Karpas-422 (cell line): ENCODE measurements around the gene EGLN2. TPM values are rescaled to one million over a fixed set of nuclear protein-coding genes. Genes with fewer than 3 reads are reported as not detected.

Experiments
- DNase-seq: peaks from one replicate; pipeline ENCODE4 v3.0.0-alpha.2; 2015
- H2AFZ ChIP-seq: fragments of 200-600 bp; sonication (generic); 2 replicates; pipeline ENCODE4 v1.6.1; 2014; ENCODE audit warnings: antibody characterized with exemption, low read length, mixed read lengths
- H3K27ac ChIP-seq: fragments of 200-600 bp; sonication (generic); 2 replicates; pipeline ENCODE4 v1.5.1; 2014; ENCODE audit warnings: mild to moderate bottlenecking, low read length, moderate library complexity
- H3K27me3 ChIP-seq: fragments of 200-600 bp; sonication (generic); 2 replicates; pipeline ENCODE4 v1.6.1; 2014; ENCODE audit warnings: low read length, mixed read lengths
- H3K36me3 ChIP-seq: fragments of 200-600 bp; sonication (generic); 2 replicates; pipeline ENCODE4 v1.6.1; 2014; ENCODE audit warnings: low read length, mixed read lengths; ENCODE audit not compliant: insufficient read depth
- H3K4me1 ChIP-seq: fragments of 200-600 bp; sonication (generic); 2 replicates; pipeline ENCODE4 v1.6.1; 2014; ENCODE audit warnings: mild to moderate bottlenecking, low read length, mixed read lengths
- H3K4me2 ChIP-seq: fragments of 200-600 bp; sonication (generic); 2 replicates; pipeline ENCODE4 v1.6.1; 2014; ENCODE audit warnings: low read length, low read depth, mild to moderate bottlenecking; ENCODE audit not compliant: poor library complexity, severe bottlenecking
- H3K4me3 ChIP-seq: fragments of 200-600 bp; sonication (generic); 2 replicates; pipeline ENCODE4 v1.5.1; 2014; ENCODE audit warnings: mild to moderate bottlenecking, antibody characterized with exemption, low read length, mixed read lengths
- H3K79me2 ChIP-seq: fragments of 200-600 bp; sonication (generic); 2 replicates; pipeline ENCODE4 v1.6.1; 2014; ENCODE audit warnings: mild to moderate bottlenecking, low read length, mixed read lengths
- H3K9ac ChIP-seq: fragments of 200-600 bp; sonication (generic); 2 replicates; pipeline ENCODE4 v1.6.0; 2014; ENCODE audit warnings: low read length
- H3K9me2 ChIP-seq: fragments of 200-600 bp; sonication (generic), shearing (Covaris generic); replicated peaks from 2 replicates; pipeline ENCODE4 v1.6.0; 2014; ENCODE audit warnings: mild to moderate bottlenecking, low read length, moderate library complexity; ENCODE audit not compliant: insufficient read depth
- H3K9me3 ChIP-seq: fragments of 300-700, 200-600 bp; sonication (generic); 2 replicates; pipeline ENCODE4 v1.6.1; 2014; ENCODE audit warnings: low read length, mixed read lengths
- H4K20me1 ChIP-seq: fragments of 200-600 bp; sonication (generic); 2 replicates; pipeline ENCODE4 v1.6.1; 2014; ENCODE audit warnings: mild to moderate bottlenecking, antibody characterized with exemption, low read length, low read depth; ENCODE audit not compliant: insufficient read depth
- total RNA-seq: library from RNA; depleted of rRNA; stranded (reverse); fragments of >200 nt; shearing (Covaris generic); gene quantifications from 2 replicates; pipeline ENCODE4 v1.2.3, GENCODE V29; 2014; ENCODE audit warnings: low replicate concordance

Gene EGLN2
- total RNA-seq, 1 experiment from 2014 or later = 49.4 TPM

DNA sequence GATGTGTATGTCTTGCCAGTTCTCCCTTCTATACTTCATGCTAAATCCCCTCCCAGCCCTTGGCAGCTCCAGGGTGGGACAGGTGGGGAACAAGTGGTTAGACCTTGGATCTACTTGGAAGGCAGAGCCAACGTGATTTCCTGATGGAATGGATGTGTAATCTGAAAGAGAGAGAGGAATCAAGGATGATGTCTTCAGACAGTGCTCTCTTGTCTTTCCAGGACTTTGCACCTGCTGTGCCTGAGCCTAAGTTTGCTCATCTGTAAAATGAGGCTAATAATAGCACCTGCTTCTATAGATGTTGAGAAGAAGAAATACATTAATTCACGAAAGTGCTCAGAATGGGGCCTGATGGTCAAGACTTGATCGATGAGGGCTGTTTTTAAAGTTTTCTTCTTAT lies 7.0 kb upstream of the EGLN2 start:
- Histone ChIP-seq H3K79me2 (no peaks in the 10 kb centered on the region), H3K4me3 (no peak overlapping the region), H3K9me2 (no peaks in the 10 kb centered on the region), H3K27me3 (no peaks in the 10 kb centered on the region), H3K4me2 (peak overlapping the region; percentile 46), H3K27ac (peak overlapping the region; percentile 46), H3K4me1 (peaks cover 16% of the 10 kb centered on the region), H4K20me1 (no peaks in the 10 kb centered on the region), H3K9me3 (no peaks in the 10 kb centered on the region), H2AFZ (no peak overlapping the region), H3K36me3 (no peaks in the 10 kb centered on the region), H3K9ac (peak overlapping the region; percentile 15; the same call in 1 of the 2 replicates)
- DNase-seq = no peak

DNA sequence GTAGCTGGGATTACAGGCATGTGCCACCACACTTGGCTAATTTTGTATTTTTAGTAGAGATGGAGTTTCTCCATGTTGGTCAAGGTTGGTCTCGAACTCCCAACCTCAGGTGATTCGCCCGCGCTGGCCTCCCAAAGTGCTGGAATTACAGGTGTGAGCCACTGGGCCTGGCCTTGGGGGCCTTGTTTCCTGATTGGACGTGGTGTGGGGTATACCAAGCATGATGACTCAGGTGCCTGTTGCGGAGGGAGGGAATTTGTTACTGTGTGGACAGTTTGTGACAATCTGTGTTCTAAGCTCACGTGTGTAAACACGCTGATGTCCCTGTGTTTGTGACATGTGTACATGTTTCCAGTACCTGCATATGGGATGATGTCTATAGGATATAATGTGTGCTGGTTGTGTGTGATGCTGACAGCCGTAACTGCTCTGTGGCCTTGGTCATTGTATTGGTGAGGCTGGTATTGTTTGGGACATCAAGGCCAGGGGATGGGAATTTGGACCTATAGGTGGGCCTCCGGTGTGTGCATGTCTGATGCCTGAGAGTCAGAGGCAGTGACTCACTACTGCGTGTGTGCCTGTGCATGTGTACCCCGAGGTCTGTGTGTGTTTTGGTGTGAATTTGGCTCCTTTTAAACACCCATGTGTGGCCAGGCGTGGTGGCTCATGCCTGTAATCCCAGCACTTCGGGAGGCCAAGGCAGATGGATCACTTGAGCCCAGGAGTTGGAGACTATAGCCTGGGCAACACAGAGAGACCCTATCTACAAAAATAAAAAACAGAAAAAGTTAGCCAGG lies 1.6 kb upstream of the EGLN2 start:
- peaks cover 41% of the 10 kb centered on the region for H3K4me1 ChIP-seq
- peaks cover 24% of the 10 kb centered on the region for H4K20me1 ChIP-seq
- peak overlapping the region; percentile 63; the same call in 1 of the 2 replicates for H3K4me3 ChIP-seq
- peaks cover 29% of the 10 kb centered on the region for H3K79me2 ChIP-seq
- no peak overlapping the region for H2AFZ ChIP-seq
- peak overlapping the region; percentile 71; the same call in 1 of the 2 replicates for H3K9ac ChIP-seq
- peak overlapping the region; percentile 86 for H3K4me2 ChIP-seq
- H3K27me3 ChIP-seq = no peaks in the 10 kb centered on the region
- peak overlapping the region; percentile 93 for H3K27ac ChIP-seq
- H3K36me3 ChIP-seq = peaks cover 5% of the 10 kb centered on the region; the same call in 1 of the 2 replicates
- no peaks in the 10 kb centered on the region for H3K9me3 ChIP-seq
- DNase-seq = no peak
- no peaks in the 10 kb centered on the region for H3K9me2 ChIP-seq

DNA sequence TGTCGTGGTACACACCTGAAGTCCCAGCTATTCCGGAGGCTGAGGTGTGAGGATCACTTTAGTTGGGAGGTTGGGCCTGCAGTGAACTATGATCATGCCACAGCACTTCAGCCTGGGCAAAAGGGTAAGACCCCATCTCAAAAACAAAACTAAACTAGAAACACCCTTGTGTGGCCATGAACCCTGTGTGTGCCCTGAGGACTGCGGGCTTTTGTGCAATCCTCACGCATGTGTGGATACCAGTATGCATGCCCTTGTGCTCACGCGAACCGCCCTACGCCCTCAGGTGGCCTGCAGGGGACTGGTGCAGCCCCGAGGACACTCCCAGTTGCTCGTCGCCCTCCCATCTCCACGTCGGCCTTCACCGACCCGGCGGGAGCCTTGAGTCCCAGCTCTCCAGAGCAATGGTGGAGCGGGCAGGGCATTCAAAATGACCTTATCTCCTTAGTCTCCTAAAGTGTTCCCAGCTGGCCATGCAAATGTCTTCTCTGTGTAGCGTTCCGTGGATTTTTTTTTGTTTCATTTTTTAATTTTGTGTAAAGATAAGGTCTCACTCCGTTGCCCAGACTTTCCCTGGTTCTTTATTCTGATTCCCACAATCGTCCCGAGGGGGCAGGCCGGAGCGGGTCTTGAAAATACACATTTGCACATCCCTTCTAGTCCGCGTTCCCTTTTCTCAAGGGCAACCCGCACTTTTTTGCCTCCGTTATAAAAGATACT lies 868 bp upstream of the EGLN2 start:
- Histone ChIP-seq H3K4me3 (peak overlapping the region; percentile 63), H3K27ac (peak overlapping the region; percentile 93), H3K79me2 (peaks cover 37% of the 10 kb centered on the region), H3K27me3 (no peaks in the 10 kb centered on the region), H3K4me1 (peaks cover 46% of the 10 kb centered on the region), H3K9me2 (no peaks in the 10 kb centered on the region), H2AFZ (0 out of 2 replicates have a peak overlapping the region, but pooled peaks have one; percentile 5), H3K4me2 (peak overlapping the region; percentile 86), H4K20me1 (peaks cover 30% of the 10 kb centered on the region), H3K9me3 (no peaks in the 10 kb centered on the region), H3K36me3 (peaks cover 5% of the 10 kb centered on the region; the same call in 1 of the 2 replicates), H3K9ac (peak overlapping the region; percentile 71)
- DNase-seq = peak; percentile 92

DNA sequence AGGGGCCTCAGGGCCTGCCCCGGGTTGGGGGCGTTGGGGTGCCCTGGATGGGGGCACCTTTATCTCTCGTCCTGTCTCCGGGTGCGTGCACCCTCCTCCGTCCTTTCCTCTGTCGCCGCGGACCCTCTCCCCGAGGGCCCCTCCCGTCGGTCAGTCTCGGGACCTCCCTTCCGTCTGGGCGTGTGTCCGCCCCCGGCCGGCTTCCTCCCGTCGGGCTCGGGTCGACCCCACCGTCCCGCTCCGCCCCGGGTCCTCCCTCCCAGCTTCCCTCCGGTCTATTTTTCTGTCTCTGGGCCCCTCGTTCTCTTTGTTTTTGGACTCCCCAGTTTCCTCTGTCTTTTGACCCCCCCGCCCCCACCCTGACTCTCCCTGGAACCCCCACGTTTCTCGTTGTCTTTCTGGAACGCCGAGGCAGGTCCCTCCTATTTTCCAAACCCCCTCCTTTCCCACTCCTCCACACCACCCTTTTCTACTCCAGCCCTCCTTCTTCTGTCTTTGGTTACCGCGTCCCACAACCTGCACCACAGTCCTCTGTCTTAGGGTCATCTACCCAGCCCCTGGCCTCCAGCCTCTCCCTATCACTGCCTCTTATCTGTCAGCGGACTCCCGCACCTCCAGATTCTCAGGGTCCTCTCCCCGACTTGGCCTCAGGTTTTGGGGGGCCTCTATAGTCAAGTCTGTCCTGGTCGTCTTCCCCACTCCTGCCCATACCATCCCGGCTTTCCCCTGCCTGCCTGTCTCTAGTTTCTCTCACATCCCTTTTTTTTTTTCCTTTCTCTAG lies 757 bp downstream of the EGLN2 start:
- H3K4me2 ChIP-seq = peak overlapping the region; percentile 85
- no peaks in the 10 kb centered on the region for H3K9me3 ChIP-seq
- no peaks in the 10 kb centered on the region for H3K9me2 ChIP-seq
- no peak overlapping the region for H2AFZ ChIP-seq
- H3K4me1 ChIP-seq = peaks cover 62% of the 10 kb centered on the region
- peaks cover 5% of the 10 kb centered on the region; the same call in 1 of the 2 replicates for H3K36me3 ChIP-seq
- H3K9ac ChIP-seq = peak overlapping the region; percentile 97
- H3K4me3 ChIP-seq = peak overlapping the region; percentile 90
- peak; percentile 70 for DNase-seq
- H3K27ac ChIP-seq = peak overlapping the region; percentile 69
- no peaks in the 10 kb centered on the region for H3K27me3 ChIP-seq
- H4K20me1 ChIP-seq = peaks cover 42% of the 10 kb centered on the region
- peaks cover 53% of the 10 kb centered on the region for H3K79me2 ChIP-seq

DNA sequence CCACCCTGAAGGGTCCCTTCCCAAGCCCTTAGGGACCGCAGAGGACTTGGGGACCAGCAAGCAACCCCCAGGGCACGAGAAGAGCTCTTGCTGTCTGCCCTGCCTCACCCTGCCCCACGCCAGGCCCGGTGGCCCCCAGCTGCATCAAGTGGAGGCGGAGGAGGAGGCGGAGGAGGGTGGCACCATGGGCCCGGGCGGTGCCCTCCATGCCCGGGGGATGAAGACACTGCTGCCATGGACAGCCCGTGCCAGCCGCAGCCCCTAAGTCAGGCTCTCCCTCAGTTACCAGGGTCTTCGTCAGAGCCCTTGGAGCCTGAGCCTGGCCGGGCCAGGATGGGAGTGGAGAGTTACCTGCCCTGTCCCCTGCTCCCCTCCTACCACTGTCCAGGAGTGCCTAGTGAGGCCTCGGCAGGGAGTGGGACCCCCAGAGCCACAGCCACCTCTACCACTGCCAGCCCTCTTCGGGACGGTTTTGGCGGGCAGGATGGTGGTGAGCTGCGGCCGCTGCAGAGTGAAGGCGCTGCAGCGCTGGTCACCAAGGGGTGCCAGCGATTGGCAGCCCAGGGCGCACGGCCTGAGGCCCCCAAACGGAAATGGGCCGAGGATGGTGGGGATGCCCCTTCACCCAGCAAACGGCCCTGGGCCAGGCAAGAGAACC lies 1.5 kb downstream of the EGLN2 start:
- Histone ChIP-seq H3K4me2 (peak overlapping the region; percentile 85), H3K36me3 (peaks cover 5% of the 10 kb centered on the region; the same call in 1 of the 2 replicates), H3K9me2 (no peaks in the 10 kb centered on the region), H3K4me1 (peaks cover 69% of the 10 kb centered on the region), H3K79me2 (peaks cover 60% of the 10 kb centered on the region), H3K4me3 (peak overlapping the region; percentile 90), H3K9me3 (no peaks in the 10 kb centered on the region), H3K9ac (peak overlapping the region; percentile 97), H3K27ac (peak overlapping the region; percentile 69), H2AFZ (no peak overlapping the region), H4K20me1 (peaks cover 44% of the 10 kb centered on the region), H3K27me3 (no peaks in the 10 kb centered on the region)
- no peak for DNase-seq

DNA sequence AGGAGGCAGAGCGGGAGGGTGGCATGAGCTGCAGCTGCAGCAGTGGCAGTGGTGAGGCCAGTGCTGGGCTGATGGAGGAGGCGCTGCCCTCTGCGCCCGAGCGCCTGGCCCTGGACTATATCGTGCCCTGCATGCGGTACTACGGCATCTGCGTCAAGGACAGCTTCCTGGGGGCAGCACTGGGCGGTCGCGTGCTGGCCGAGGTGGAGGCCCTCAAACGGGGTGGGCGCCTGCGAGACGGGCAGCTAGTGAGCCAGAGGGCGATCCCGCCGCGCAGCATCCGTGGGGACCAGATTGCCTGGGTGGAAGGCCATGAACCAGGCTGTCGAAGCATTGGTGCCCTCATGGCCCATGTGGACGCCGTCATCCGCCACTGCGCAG lies 2.0 kb downstream of the EGLN2 start:
- Histone ChIP-seq H3K9ac (peak overlapping the region; percentile 97), H2AFZ (no peak overlapping the region), H3K27me3 (no peaks in the 10 kb centered on the region), H3K36me3 (peaks cover 5% of the 10 kb centered on the region; the same call in 1 of the 2 replicates), H3K4me1 (peaks cover 74% of the 10 kb centered on the region), H3K79me2 (peaks cover 65% of the 10 kb centered on the region), H3K27ac (no peak overlapping the region), H3K4me3 (peak overlapping the region; percentile 90; the same call in 1 of the 2 replicates), H4K20me1 (peaks cover 50% of the 10 kb centered on the region), H3K9me2 (no peaks in the 10 kb centered on the region), H3K9me3 (no peaks in the 10 kb centered on the region), H3K4me2 (peak overlapping the region; percentile 85)
- DNase-seq = no peak

DNA sequence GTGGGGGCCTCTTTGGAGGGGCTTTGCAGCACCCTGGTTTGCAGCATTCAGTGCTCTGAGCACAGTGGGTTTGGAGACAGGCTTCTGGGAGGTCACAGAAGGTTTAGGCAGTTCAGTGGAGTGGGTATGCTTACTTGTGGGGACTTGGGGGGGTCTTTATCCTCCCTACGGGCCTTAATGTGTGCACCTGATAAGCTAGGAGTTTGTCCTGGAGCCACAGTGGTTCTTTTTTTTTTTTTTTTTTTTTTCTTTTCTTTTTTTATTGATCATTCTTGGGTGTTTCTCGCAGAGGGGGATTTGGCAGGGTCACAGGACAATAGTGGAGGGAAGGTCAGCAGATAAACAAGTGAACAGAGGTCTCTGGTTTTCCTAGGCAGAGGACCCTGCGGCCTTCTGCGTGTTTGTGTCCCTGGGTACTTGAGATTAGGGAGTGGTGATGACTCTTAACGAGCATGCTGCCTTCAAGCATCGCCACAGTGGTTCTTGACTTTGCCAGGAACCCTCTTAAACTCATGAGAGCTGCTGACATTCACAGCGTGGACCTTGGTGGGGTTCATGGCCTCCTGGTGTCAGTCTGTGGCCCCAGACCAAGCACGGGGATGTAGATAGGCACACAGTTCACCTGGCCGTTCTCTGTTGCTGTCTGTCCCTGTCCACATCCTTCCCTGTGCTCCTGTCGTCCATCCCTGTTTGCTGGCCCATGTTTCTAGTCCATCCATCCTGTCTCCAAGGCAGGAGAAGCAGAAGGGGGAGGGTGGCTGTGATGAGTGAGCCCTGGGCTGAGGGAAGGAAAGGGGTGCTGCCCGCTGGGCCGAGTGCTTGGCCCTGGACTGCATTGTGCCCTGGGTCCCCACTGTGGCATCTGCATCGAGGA lies 2.7 kb downstream of the EGLN2 start:
- Histone ChIP-seq H3K4me3 (peak overlapping the region; percentile 90), H3K36me3 (peaks cover 5% of the 10 kb centered on the region; the same call in 1 of the 2 replicates), H3K9ac (peak overlapping the region; percentile 97), H3K4me2 (peak overlapping the region; percentile 85), H4K20me1 (peaks cover 50% of the 10 kb centered on the region), H3K9me3 (no peaks in the 10 kb centered on the region), H3K27ac (peak overlapping the region; percentile 82), H3K27me3 (no peaks in the 10 kb centered on the region), H3K9me2 (no peaks in the 10 kb centered on the region), H3K79me2 (peaks cover 69% of the 10 kb centered on the region), H2AFZ (no peak overlapping the region), H3K4me1 (peaks cover 81% of the 10 kb centered on the region)
- DNase-seq = no peak
